Hematopoietic multipotent progenitor cell (in vitro differentiated cells): Measurements from ENCODE around the gene ORM2. TPM values are rescaled to one million over a fixed set of nuclear protein-coding genes. Genes with fewer than 3 reads are reported as not detected.

Source experiments
- DNase-seq, 3 donors: peaks; one replicate each; pipeline ENCODE4 v3.0.0-alpha.2; 2011 to 2015; ENCODE audit warnings: low read depth in 2 of 3, low spot score in 2 of 3
- total RNA-seq: library from RNA; depleted of rRNA; stranded (reverse); fragments of >200 nt; gene quantifications from one replicate; pipeline ENCODE4 v1.2.3, GENCODE V29; 2012

ORM2 gene
- total RNA-seq, 1 donor = not detected

GRCh38 chr9:114291886-114292590 lies 37.6 kb upstream of the ORM2 start:
- DNase-seq = no peak

GRCh38 chr9:114294664-114295063 lies 35.0 kb upstream of the ORM2 start:
- DNase-seq = no peak

DNA sequence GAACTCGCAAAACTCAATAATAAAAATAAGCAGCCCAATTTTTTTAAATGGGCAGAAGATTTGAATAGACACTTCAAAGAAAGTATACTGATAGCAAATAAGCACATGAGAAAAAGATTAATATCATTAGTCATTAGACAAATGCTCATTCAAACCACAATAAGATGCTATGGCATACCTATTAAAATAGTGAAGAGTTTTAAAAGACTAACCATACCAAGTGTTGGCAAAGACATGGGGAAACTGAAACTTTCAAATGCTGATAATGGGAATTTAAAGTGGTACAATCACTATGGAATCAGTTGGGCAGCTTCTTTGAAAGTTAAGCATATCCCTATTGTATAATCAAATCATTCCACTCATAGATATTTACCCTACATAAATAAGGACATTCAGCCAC lies 33.3 kb upstream of the ORM2 start:
- no peak for DNase-seq

- no peak for DNase-seq
These were observed 30.1 kb upstream of the ORM2 start for GRCh38 chr9:114299286-114300152.

GRCh38 chr9:114300153-114300845 lies 29.4 kb upstream of the ORM2 start:
- DNase-seq = no peak

DNA sequence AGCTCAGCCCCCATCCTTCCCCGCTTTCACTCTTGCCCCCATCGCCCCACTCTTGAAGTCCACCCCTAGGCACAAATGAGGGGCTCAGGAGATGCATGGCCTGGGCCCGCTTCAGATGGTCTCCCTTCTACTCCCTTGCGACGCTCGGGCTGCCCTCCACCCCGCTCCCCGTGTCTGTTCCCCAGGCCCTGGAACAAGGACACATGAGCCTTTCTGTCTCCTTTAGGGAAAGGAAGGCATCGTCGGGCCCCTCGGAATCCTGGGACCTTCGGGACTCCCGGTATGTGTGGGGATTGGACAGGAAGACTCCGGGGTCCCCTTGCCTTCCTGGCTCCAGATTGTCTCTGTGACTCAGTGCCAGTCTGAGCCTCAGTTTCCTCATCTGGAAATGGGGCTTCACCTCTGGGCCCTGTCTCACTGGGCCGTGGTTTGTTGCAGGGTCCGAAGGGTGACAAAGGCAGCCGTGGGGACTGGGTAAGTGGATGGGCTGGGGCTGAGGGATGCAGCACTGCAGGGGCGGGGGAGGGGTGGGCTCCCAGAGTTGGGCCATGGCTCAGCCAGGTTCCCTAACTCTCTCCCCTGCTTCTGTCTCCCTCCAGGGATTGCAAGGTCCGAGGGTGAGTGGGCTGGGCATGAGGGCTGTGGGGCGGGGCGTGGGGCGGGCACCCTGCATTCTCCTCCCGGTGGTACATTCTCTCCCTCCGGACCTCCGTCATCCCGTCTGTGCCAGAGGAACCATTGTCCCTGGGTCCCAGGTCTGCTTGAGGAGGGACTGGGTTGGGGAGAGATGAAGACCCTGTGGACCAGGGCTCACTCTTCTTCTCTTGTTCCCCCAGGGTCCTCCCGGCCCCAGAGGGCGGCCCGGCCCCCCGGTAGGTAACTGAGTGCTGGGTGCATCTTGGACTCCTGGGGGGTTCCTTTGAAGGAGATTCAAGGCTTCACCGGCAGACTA lies 28.5 kb upstream of the ORM2 start:
- no peak for DNase-seq

DNA sequence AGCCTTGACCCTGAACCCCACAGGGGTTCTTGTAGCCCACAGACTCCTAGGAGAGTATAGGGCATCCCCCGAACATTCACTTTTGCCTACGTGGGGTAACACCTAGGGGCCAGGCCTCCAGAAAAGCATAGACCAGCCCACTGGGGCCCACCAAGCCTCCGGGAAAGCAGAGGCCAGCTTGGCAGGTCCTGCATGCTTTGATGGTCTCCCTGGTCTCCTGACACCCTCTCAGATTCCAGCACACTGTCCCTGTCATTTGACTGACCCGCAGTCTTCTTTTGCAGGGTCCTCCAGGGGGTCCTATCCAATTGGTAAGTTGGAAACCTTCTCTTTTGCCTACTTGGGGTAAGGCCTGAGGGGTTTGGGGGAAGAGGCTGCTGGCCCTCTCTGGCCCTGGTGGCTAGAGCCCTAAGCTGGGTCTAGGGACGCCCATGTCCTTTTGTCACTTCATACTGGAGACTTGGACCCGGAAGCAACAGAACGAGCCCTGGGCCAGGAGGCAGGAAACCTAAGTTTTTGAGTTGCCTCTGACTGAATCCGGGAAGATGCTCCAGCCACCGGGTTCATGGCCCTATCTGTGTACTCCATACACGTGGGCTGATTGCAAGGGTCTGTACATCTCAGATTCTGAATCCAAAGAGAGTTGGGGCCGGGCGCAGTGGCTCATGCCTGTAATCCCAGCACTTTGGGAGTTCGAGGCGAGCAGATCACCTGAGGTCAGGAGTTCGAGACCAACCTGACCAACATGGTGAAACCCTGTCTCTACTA lies 27.7 kb upstream of the ORM2 start:
- no peak for DNase-seq

GRCh38 chr9:114302727-114303126 lies 26.9 kb upstream of the ORM2 start:
- no peak for DNase-seq

- DNase-seq = no peak
These were observed 26.1 kb upstream of the ORM2 start for GRCh38 chr9:114303571-114303970.

DNA sequence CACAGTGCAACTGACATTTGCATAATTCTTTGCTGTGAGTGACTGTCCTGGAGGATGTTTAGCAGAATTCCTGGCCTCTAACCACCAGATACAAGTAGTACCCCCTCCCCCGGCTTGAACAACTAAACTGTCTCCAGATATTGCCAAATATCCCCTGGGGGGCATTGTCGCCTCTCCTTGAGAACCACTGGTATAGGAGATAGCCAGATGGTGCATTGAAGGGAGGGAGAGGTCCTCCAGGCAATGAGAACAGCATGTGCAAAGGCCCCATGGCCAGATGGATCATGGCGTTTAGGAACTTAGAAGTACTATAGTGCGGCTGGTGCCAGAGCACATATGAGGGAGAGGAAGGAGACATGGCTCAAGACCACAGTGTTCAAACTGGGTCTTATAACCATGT lies 25.7 kb upstream of the ORM2 start:
- no peak for DNase-seq

- no peak for DNase-seq
These were observed 25.1 kb upstream of the ORM2 start for GRCh38 chr9:114304416-114305188.

DNA sequence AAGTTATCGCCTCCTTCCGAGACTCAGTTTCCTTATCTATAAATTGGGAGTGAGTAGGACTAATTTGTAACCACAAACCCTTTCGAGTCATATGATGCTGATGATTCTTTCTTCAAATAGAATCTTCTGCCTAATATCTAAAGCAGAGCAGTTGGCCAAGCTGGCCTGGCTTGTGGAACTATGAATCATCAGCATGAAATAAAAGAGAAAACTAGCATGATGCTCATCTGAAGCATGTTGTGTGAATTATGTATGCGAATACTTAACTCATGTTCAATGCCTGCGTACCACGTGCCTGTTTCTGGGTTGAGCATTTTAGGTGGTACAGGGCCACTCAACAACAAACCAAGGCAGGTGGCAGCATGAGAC lies 21.8 kb upstream of the ORM2 start:
- no peak for DNase-seq

GRCh38 chr9:114308361-114308950 lies 21.2 kb upstream of the ORM2 start:
- no peak for DNase-seq

DNA sequence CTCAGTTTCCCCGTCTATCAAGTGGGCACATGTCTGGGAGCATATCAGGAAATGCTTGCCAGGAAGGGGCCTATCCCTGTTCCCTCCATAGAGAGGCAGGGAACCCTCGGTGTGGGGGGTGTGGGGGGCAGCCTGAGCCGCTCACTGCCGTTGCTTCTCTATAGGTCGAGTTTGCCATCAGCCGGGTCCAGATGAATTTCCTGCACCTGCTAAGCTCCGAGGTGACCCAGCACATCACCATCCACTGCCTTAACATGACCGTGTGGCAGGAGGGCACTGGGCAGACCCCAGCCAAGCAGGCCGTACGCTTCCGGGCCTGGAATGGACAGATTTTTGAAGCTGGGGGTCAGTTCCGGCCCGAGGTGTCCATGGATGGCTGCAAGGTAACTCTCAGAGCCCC lies 20.6 kb upstream of the ORM2 start:
- DNase-seq = no peak

DNA sequence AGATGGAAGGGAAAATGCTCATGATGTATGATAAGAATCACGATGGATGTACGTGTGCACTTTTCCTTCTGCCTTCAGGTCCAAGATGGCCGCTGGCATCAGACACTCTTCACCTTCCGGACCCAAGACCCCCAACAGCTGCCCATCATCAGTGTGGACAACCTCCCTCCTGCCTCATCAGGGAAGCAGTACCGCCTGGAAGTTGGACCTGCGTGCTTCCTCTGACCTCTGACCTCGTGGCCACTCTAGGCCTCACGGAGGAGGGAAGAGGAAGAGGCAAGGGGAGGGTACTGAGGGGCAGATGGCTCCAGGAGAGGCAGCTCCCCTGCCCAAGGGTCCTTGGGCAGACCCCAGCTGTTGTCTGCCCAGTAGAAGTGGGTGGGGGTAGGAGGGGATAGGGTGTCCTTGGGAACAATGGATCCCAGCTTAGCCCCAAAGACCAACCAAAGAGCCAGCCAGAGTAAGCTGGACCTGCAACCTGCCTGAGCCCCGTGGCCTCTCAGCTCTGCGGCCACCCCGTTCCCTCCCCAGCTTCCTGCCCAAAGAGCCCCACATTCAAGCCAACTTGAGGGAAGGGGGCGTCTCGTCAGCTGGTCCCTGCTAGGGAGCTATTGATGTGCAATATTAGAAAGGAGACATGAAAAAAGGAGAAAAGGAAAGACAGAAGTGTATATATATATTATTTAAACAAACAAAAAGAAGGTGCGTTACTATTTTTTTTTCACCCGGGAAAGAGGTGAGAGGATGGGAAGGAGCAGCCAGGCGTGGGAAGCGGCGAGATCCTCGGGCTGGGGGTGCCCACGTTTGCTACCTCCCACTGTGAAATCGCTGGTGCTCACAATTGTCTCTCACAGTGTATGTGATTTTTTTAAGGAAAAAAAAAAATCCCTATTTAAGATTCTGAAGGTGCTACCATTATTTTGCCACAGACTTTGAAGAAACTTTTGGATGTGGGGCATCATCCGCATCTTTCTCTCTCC lies 18.9 kb upstream of the ORM2 start:
- no peak for DNase-seq

- DNase-seq = no peak
These were observed 17.8 kb upstream of the ORM2 start for GRCh38 chr9:114311571-114312512.
